PC-9 (cell line): ENCODE data around the gene IFITM10. TPM values are rescaled to one million over a fixed set of nuclear protein-coding genes. Genes with fewer than 3 reads are reported as not detected.
A peak's percentile ranks its signal among the peaks of the same experiment; 100 is the strongest.

Source experiments
- BruUV-seq: library from RNA; stranded (reverse); fragments of 400-500 nt; replicated peaks from 2 replicates; lab custom pipeline; 2021; lab: Mats Ljungman, UMichigan
- CTCF ChIA-PET: fragments of 300-600 bp; sonication (Branson Sonifier 250); formaldehyde crosslinking; loops from one replicate; lab custom pipeline; 2022; ENCODE audit warnings: antibody characterized with exemption; lab: Charles Lee
- POLR2A ChIA-PET: fragments of 300-600 bp; sonication (Branson Sonifier 250); formaldehyde crosslinking; loops from one replicate; lab custom pipeline; 2022; ENCODE audit warnings: antibody characterized with exemption; ENCODE audit not compliant: unreplicated experiment; lab: Charles Lee
- DNase-seq, 2 experiments: peaks; one replicate each; pipeline versions ENCODE4 v3.0.0 to v3.0.0-alpha.2; 2015 to 2022; ENCODE audit warnings: mixed read lengths in 1 of 2
- H2AFZ ChIP-seq: fragments of 200-600 bp; sonication (generic); 2 replicates; pipeline ENCODE4 v1.8.1; 2017; ENCODE audit warnings: antibody characterized with exemption
- H3F3A ChIP-seq: fragments of 200-600 bp; sonication (generic); 2 replicates; pipeline ENCODE4 v1.8.1; 2017; ENCODE audit warnings: antibody characterized with exemption, mild to moderate bottlenecking, low read depth; ENCODE audit not compliant: insufficient read depth
- H3K27ac ChIP-seq: fragments of 200-600 bp; sonication (generic); 2 replicates; pipeline ENCODE4 v1.6.1; 2016; ENCODE audit warnings: mixed run types
- H3K27me3 ChIP-seq: fragments of 200-600 bp; sonication (generic); 2 replicates; pipeline ENCODE4 v1.6.1; 2016; ENCODE audit warnings: low read depth, mixed run types; ENCODE audit not compliant: insufficient read depth
- H3K36me3 ChIP-seq: fragments of 200-600 bp; sonication (generic); 2 replicates; pipeline ENCODE4 v1.6.1; 2016; ENCODE audit warnings: low read depth, mixed run types
- H3K4me1 ChIP-seq: fragments of 200-600 bp; sonication (generic); replicated peaks from 2 replicates; pipeline ENCODE4 v1.6.1; 2016; ENCODE audit warnings: mixed run types; ENCODE audit not compliant: insufficient read depth
- H3K4me2 ChIP-seq: fragments of 200-600 bp; sonication (generic); 2 replicates; pipeline ENCODE4 v1.6.1; 2017; ENCODE audit warnings: mixed run types
- H3K4me3 ChIP-seq: fragments of 200-600 bp; sonication (generic); 2 replicates; pipeline ENCODE4 v1.6.1; 2016; ENCODE audit warnings: mixed run types
- H3K79me2 ChIP-seq: fragments of 200-600 bp; sonication (generic); 2 replicates; pipeline ENCODE4 v1.6.1; 2017; ENCODE audit warnings: low read depth, mixed run types
- H3K9me2 ChIP-seq: fragments of 200-600 bp; sonication (generic); 2 replicates; pipeline ENCODE4 v1.8.1; 2017; ENCODE audit warnings: mild to moderate bottlenecking; ENCODE audit not compliant: insufficient read depth
- H3K9me3 ChIP-seq: fragments of 200-600 bp; sonication (generic); 2 replicates; pipeline ENCODE4 v1.8.1; 2016; ENCODE audit warnings: low read depth; ENCODE audit not compliant: insufficient read depth
- H4K20me1 ChIP-seq: fragments of 200-600 bp; sonication (generic); 2 replicates; pipeline ENCODE4 v1.8.1; 2017; ENCODE audit not compliant: insufficient read depth
- EZH2 ChIP-seq: fragments of 200-600 bp; sonication (generic); IDR thresholded peaks from 2 replicates; pipeline ENCODE4 v1.8.0; 2017; ENCODE audit warnings: antibody characterized with exemption, low read depth
- intact Hi-C: fragments of 100-400 bp; cut with micrococcal nuclease; formaldehyde crosslinking; loops from one replicate; pipeline ENCODE4 v1.10.0; 2022; ENCODE audit not compliant: unreplicated experiment
- total RNA-seq: library from RNA; stranded (reverse); gene quantifications from 2 replicates; pipeline ENCODE4 v1.2.3, GENCODE V29; 2021
- TF ChIP-seq, protein P1 (sequence below): fragments of 200-600 bp; sonication (generic); conservative IDR thresholded peaks from 2 replicates; pipeline ENCODE4 v1.6.1; 2017; ENCODE audit warnings: mixed run types, antibody characterized with exemption, mild to moderate bottlenecking, moderate library complexity

IFITM10 gene
- total RNA-seq, 1 experiment from 2014 or later: 5.5 TPM

- POLR2A ChIA-PET: no interaction called here
Observed at GRCh38 chr11:1752907-1753228, 2.5 kb upstream of the IFITM10 start.

DNA sequence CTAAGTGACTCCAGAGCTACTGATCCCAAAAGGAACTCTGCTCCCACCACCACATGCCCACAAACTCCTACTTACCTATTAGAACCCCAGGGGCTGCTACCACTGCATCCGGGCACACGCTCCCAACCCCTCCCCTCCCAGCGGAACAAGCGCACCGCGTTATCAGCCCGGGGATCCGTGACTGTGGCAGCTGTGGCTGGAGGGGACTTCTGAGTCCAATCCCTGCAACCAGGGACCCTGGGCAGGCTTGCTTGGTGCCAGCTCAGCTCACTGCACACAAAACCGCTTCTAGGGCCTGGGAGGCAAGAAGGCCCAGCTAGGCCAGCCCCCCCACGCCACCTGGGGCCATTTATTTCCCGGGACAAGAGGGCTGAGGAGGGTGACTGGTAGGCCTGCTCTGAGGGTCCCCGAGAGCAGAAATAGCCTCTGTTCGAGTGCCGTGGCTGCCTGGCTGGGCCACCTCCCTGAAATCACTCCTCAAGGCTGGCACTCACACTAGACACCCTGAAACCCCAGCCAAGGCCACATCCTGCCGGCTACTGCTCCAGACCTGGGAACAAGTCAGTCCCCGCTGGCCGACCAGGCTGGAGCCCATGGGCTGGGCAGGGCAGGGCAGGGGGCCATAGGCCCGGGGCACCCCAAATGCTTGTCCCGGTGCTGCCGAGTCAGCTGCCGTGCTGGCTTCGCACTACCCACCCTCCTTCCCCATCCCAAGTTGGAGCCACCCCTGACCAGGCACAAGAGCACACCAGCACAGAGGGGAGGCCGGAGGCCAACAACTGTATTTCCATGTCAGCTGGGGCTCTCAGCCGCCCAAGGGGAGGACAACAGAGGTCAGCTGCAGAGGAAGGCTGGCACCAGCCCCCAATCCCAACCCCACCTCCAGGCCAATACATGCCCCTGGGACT is 1.9 kb upstream of the IFITM10 start:
- ChIA-PET CTCF (no interaction called here), POLR2A (no interaction called here)
- Histone ChIP-seq H3K9me2 (no peaks in the 10 kb centered on the region), H4K20me1 (no peaks in the 10 kb centered on the region), H3K27me3 (no peaks in the 10 kb centered on the region), H3K79me2 (no peaks in the 10 kb centered on the region), H3F3A (no peaks in the 10 kb centered on the region; the same call in 1 of the 2 replicates), H3K36me3 (0 out of 2 replicates have a peak, but pooled peaks cover 4% of the 10 kb centered on the region), H3K4me3 (no peak overlapping the region), H3K9me3 (no peaks in the 10 kb centered on the region), H3K4me1 (no peaks in the 10 kb centered on the region), H3K4me2 (no peak overlapping the region), H3K27ac (no peak overlapping the region), H2AFZ (no peak overlapping the region)
- TF ChIP-seq, protein P1, sequence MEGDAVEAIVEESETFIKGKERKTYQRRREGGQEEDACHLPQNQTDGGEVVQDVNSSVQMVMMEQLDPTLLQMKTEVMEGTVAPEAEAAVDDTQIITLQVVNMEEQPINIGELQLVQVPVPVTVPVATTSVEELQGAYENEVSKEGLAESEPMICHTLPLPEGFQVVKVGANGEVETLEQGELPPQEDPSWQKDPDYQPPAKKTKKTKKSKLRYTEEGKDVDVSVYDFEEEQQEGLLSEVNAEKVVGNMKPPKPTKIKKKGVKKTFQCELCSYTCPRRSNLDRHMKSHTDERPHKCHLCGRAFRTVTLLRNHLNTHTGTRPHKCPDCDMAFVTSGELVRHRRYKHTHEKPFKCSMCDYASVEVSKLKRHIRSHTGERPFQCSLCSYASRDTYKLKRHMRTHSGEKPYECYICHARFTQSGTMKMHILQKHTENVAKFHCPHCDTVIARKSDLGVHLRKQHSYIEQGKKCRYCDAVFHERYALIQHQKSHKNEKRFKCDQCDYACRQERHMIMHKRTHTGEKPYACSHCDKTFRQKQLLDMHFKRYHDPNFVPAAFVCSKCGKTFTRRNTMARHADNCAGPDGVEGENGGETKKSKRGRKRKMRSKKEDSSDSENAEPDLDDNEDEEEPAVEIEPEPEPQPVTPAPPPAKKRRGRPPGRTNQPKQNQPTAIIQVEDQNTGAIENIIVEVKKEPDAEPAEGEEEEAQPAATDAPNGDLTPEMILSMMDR: no peak
- no peak for TF ChIP-seq EZH2
- BruUV-seq: no TSS peak
- intact Hi-C loops: no loop called here
- DNase-seq: no peak

More at GRCh38 chr11:1752907-1753228, 2.5 kb upstream of the IFITM10 start:
- Histone ChIP-seq H3K9me2 (no peaks in the 10 kb centered on the region), H3K79me2 (no peaks in the 10 kb centered on the region), H3K4me3 (no peak overlapping the region), H3K4me1 (no peaks in the 10 kb centered on the region), H3K4me2 (no peak overlapping the region), H3K36me3 (0 out of 2 replicates have a peak, but pooled peaks cover 4% of the 10 kb centered on the region), H4K20me1 (no peaks in the 10 kb centered on the region), H3F3A (no peaks in the 10 kb centered on the region; the same call in 1 of the 2 replicates), H2AFZ (no peak overlapping the region), H3K9me3 (no peaks in the 10 kb centered on the region), H3K27ac (no peak overlapping the region), H3K27me3 (no peaks in the 10 kb centered on the region)
- TF ChIP-seq EZH2: no peak
- TF ChIP-seq, protein P1: no peak
- intact Hi-C loops: no loop called here
- BruUV-seq: TSS peak; percentile 89
- DNase-seq: no peak
- CTCF ChIA-PET: no interaction called here

GRCh38 chr11:1751531-1751921 is 1.1 kb upstream of the IFITM10 start:
- BruUV-seq: no TSS peak
- Histone ChIP-seq H3K36me3 (0 out of 2 replicates have a peak, but pooled peaks cover 4% of the 10 kb centered on the region), H3K27me3 (no peaks in the 10 kb centered on the region), H3F3A (peaks cover 3% of the 10 kb centered on the region; the same call in 1 of the 2 replicates), H3K9me3 (no peaks in the 10 kb centered on the region), H3K79me2 (no peaks in the 10 kb centered on the region), H3K27ac (no peak overlapping the region), H3K4me2 (no peak overlapping the region), H2AFZ (no peak overlapping the region), H4K20me1 (no peaks in the 10 kb centered on the region), H3K4me3 (no peak overlapping the region), H3K4me1 (no peaks in the 10 kb centered on the region), H3K9me2 (no peaks in the 10 kb centered on the region)
- intact Hi-C loops: no loop called here
- DNase-seq: no peak
- ChIA-PET CTCF (no interaction called here), POLR2A (interaction anchor here (0.5 kb wide), 1 partner anchor 98 kb away, joined by 3 read pairs; no protein-coding TSS in a partner anchor)
- TF ChIP-seq, protein P1: no peak
- no peak for TF ChIP-seq EZH2
